ENCODE data around the gene PCYOX1L. TPM values are rescaled to one million over a fixed set of nuclear protein-coding genes. Genes with fewer than 3 reads are reported as not detected.

Gene PCYOX1L
- total RNA-seq: 1 to 10 TPM; 5.2 to 5.4 TPM
- long read RNA-seq, transcript PCYOX1L-201 (6 exons, 2,546 nt): major isoform, 11 of 11 reads
- long read RNA-seq, partial matches to known transcripts: 0 of 11 reads
- long read RNA-seq, other reads (novel, unspliced or antisense): 0 of 11 reads

GRCh38 chr5:149357370-149358293 lies at the start of gene PCYOX1L:
PCYOX1L (plus strand) TSS chr5:149358046; CDS start chr5:149358069, 23 bp downstream.
- DNase-seq (peak; percentile 97), ATAC-seq (peak; percentile 100)
- intact Hi-C loops (cut with DNase I): no loop called here

- no peak for DNase-seq
- intact Hi-C loops (cut with DNase I): no loop called here
- ATAC-seq: no peak
Measured at GRCh38 chr5:149309354-149309753, 48.5 kb upstream of the PCYOX1L start.

GRCh38 chr5:149310488-149310887 lies 47.4 kb upstream of the PCYOX1L start:
- intact Hi-C loops (cut with DNase I): no loop called here
- no peak for ATAC-seq

GRCh38 chr5:149310947-149311658 lies 46.7 kb upstream of the PCYOX1L start:
- ATAC-seq: peak; percentile 12 to 66
- intact Hi-C loops (cut with DNase I): no loop called here
- peak; percentile 85 for DNase-seq

More at GRCh38 chr5:149310488-149310887, 47.4 kb upstream of the PCYOX1L start:
- no peak for DNase-seq

- intact Hi-C loops (cut with DNase I): no loop called here
- no peak for ATAC-seq
Measured at GRCh38 chr5:149313151-149313841, 44.5 kb upstream of the PCYOX1L start.

GRCh38 chr5:149314571-149315111 lies 43.2 kb upstream of the PCYOX1L start:
- DNase-seq (no peak), ATAC-seq (no peak)
- intact Hi-C loops (cut with DNase I): loop anchor here in 1 of 2 donors (2.0 to 5.0 kb wide), 2 partner anchors 53 to 250 kb away; no protein-coding TSS in a partner anchor

More at GRCh38 chr5:149313151-149313841, 44.5 kb upstream of the PCYOX1L start:
- no peak for DNase-seq

- intact Hi-C loops (cut with DNase I): loop anchor here in 1 of 2 donors (2.0 to 5.0 kb wide), 2 partner anchors 52 to 249 kb away; no protein-coding TSS in a partner anchor
- ATAC-seq: no peak
- DNase-seq: no peak
Measured at GRCh38 chr5:149315753-149316152, 42.1 kb upstream of the PCYOX1L start.

- ATAC-seq (no peak), DNase-seq (no peak)
- intact Hi-C loops (cut with DNase I): loop anchor here in 1 of 2 donors (5.0 kb wide), 1 partner anchor 50 kb away; no protein-coding TSS in a partner anchor
Measured at GRCh38 chr5:149317281-149318048, 40.4 kb upstream of the PCYOX1L start.

GRCh38 chr5:149319174-149319573 lies 38.7 kb upstream of the PCYOX1L start:
- intact Hi-C loops (cut with DNase I): loop anchor here in 1 of 2 donors (5.0 kb wide), 1 partner anchor 48 kb away; no protein-coding TSS in a partner anchor
- DNase-seq (no peak), ATAC-seq (no peak)

GRCh38 chr5:149320791-149321330 lies 37.0 kb upstream of the PCYOX1L start:
- DNase-seq: peak; percentile 93
- peak; percentile 94 to 95 for ATAC-seq
- intact Hi-C loops (cut with DNase I): no loop called here

GRCh38 chr5:149322518-149322917 lies 35.3 kb upstream of the PCYOX1L start:
- DNase-seq (no peak), ATAC-seq (no peak)
- intact Hi-C loops (cut with DNase I): no loop called here

GRCh38 chr5:149323210-149323609 lies 34.6 kb upstream of the PCYOX1L start:
- DNase-seq (no peak), ATAC-seq (no peak)
- intact Hi-C loops (cut with DNase I): no loop called here

- intact Hi-C loops (cut with DNase I): no loop called here
- ATAC-seq: peak in 1 of 2 donors; percentile 30
- DNase-seq: no peak
Measured at GRCh38 chr5:149323621-149324205, 34.1 kb upstream of the PCYOX1L start.

- peak in 1 of 2 donors; percentile 10 for ATAC-seq
- intact Hi-C loops (cut with DNase I): no loop called here
Measured at GRCh38 chr5:149324641-149325040, 33.2 kb upstream of the PCYOX1L start.

GRCh38 chr5:149325166-149325735 lies 32.6 kb upstream of the PCYOX1L start:
- intact Hi-C loops (cut with DNase I): no loop called here
- ATAC-seq: no peak
- DNase-seq: no peak

More at GRCh38 chr5:149324641-149325040, 33.2 kb upstream of the PCYOX1L start:
- DNase-seq: no peak

GRCh38 chr5:149325894-149326293 lies 32.0 kb upstream of the PCYOX1L start:
- ATAC-seq (no peak), DNase-seq (no peak)
- intact Hi-C loops (cut with DNase I): no loop called here

- ATAC-seq: no peak
- intact Hi-C loops (cut with DNase I): no loop called here
Measured at GRCh38 chr5:149326611-149327010, 31.2 kb upstream of the PCYOX1L start.

More at GRCh38 chr5:149326611-149327010, 31.2 kb upstream of the PCYOX1L start:
- no peak for DNase-seq

All from left cardiac atrium (tissue), 4 donors.